Heart right ventricle (tissue), 16 donors: Measurements from ENCODE around the gene DNAJC1. TPM values are rescaled to one million over a fixed set of nuclear protein-coding genes. Genes with fewer than 3 reads are reported as not detected.
A peak's percentile ranks its signal among the peaks of the same experiment; 100 is the strongest.

Experiments used
- ATAC-seq, 8 donors: fragments of 200-7000 bp; cut with Tn5 transposase; one replicate each; pipeline ENCODE4 v1.9.1; 2020; ENCODE audit warnings: mild to moderate bottlenecking in 8 of 8, moderate library complexity in 8 of 8, moderate number of reproducible peaks in 1 of 8
- DNase-seq, 2 donors: peaks; one replicate each; pipeline ENCODE4 v3.0.0-alpha.2; 2020
- H3K27ac ChIP-seq, 10 donors: fragments of 200-600 bp; sonication (generic) in 2 of 10; one replicate each; pipeline versions ENCODE4 v1.5.0 to v1.8.0; 2020 to 2022; ENCODE audit warnings: mild to moderate bottlenecking in 3 of 10
- H3K27me3 ChIP-seq, 7 donors: fragments of 200-600 bp; one replicate each; pipeline ENCODE4 v1.8.0; 2021 to 2022; ENCODE audit warnings: mild to moderate bottlenecking in 2 of 7
- H3K36me3 ChIP-seq, 9 donors: fragments of 200-600 bp; sonication (generic) in 1 of 9; one replicate each; pipeline versions ENCODE4 v1.5.0 to v1.8.0; 2020 to 2022; ENCODE audit warnings: mild to moderate bottlenecking in 2 of 9
- H3K4me1 ChIP-seq, 9 donors: fragments of 200-600 bp; sonication (generic) in 1 of 9; one replicate each; pipeline versions ENCODE4 v1.5.0 to v1.8.0; 2020 to 2022; ENCODE audit warnings: mild to moderate bottlenecking in 4 of 9
- H3K4me3 ChIP-seq, 10 donors: fragments of 200-600 bp; sonication (generic) in 2 of 10; one replicate each; pipeline versions ENCODE4 v1.5.0 to v1.8.0; 2020 to 2022; ENCODE audit warnings: mild to moderate bottlenecking in 7 of 10, moderate library complexity in 2 of 10
- H3K9me3 ChIP-seq, 11 donors: fragments of 200-600 bp in 10 of 11; sonication (generic) in 2 of 11; one replicate each; pipeline versions ENCODE4 v1.5.0 to v1.8.0; 2013 to 2022; ENCODE audit warnings: mild to moderate bottlenecking in 2 of 11, control low read depth in 1 of 11, moderate library complexity in 1 of 11
- WGBS, 2 donors: extraction: QIAGEN DNeasy Blood & Tissue Kit; methylation state at CpG; one replicate each; pipeline ENCODE4 v1.1.7; 2013; ENCODE audit warnings: inconsistent platforms in 1 of 2; 5-methylcytosine and 5-hydroxymethylcytosine counted together
- intact Hi-C, 10 donors: fragments of 100-400 bp; cut with DNase I; formaldehyde crosslinking; loops; one replicate each; pipeline versions ENCODE4 v1.11.1 to v1.14.2; 2022
- polyA plus RNA-seq, 2 donors: library from polyadenylated mRNA; stranded (reverse); fragments of 200-250 nt; gene quantifications; one replicate each; pipeline ENCODE4 v1.2.3, GENCODE V29; 2013
- total RNA-seq, 10 donors: library from RNA; stranded (reverse); fragmentation: NEBNext Ultra II Directional in 3 of 10; extraction: Animal tissue kit (Norgen Biotek cat#: 25700) in 3 of 10; gene quantifications; one replicate each; pipeline versions ENCODE4 v1.2.1 to v1.2.4, GENCODE V29; 2021 to 2023
- TF ChIP-seq, protein P1 (sequence below), 9 donors: fragments of 200-600 bp; sonication (generic) in 2 of 9; IDR thresholded peaks; one replicate each; pipeline versions ENCODE4 v1.5.0 to v1.8.0; 2021 to 2022; ENCODE audit warnings: antibody characterized with exemption in 9 of 9, mild to moderate bottlenecking in 5 of 9, moderate library complexity in 1 of 9
- donor health status: Arrhythmogenic right ventricular cardiomyopathy.
- donor health status: ischemic (EF 13 %, LVEDD 7.1; RV severe dilation, severe dysfunction).
- donor health status: healthy with polysubstance abuse.
- donor health status: DM: no; HTN: yes; CAD: no.
- donor health status: DM: no; HTN: no; CAD: no.
- donor health status: ischemic (EF 25% LVEDD 6.9; RV normal size, moderate dysfunction).
- donor health status: ischemic (EF 25% LVEDD 5.7; RV mildly dilated, moderate dysfunction).
- donor health status: healthy.
- donor health status: DM: yes; HTN: yes; CAD: no.
- donor health status: Ischemic cardiomyopathy.
- donor health status: ischemic (EF 35%, LVEDD 5.7; RV mildly dilated, moderate dysfunction).
- donor health status: nonischemic (EF 11% LVEDD 7.7; RV severe dilation, severe dysfunction).
- donor health status: DM: yes; HTN: yes; CAD: no.
- donor health status: PGD.
- donor health status: ischemic (EF 29% LVEDD 5.4; RV normal size, mild dysfunction).
- donor health status: nonischemic (EF 23%, LVEDD 6.1; RV moderate dilation, normal function).

DNAJC1 gene
- total and polyA plus RNA-seq, 12 donors, result 8.9 to 26.8 (median 11.4) TPM

DNA sequence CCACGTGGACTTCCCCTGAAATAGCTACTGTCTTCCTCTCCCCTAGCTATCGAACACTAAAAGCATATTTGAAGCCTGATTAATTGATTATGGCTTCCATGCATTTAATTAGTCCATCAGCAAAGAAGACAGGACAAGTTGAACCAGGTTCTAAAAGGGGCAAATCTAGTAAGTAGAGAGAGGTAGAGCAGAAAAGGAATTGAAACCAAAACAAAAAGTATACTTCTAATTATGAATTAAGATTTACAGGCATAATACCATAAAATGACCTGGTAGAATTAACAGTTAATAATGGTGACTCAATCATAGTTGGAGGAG is 393 bp upstream of the DNAJC1 start:
- Histone ChIP-seq H3K4me3 (peak overlapping the region in 9 of 10 donors; percentile 53 to 94 (median 80)), H3K36me3 (no peaks in the 10 kb centered on the region), H3K27ac (peak overlapping the region; percentile 72 to 98 (median 94)), H3K4me1 (peaks cover 0 to 28% (median 16%) of the 10 kb centered on the region in 9 donors), H3K9me3 (peaks cover 0 to 10% (median 0%) of the 10 kb centered on the region in 11 donors), H3K27me3 (no peaks in the 10 kb centered on the region)
- DNase-seq, result no peak
- no peak for ATAC-seq
- intact Hi-C loops, result loop anchor here in 8 of 10 donors (5.0 to 10.0 kb wide), 11 partner anchors 221 to 1061 kb away; partner anchors contain the start of genes COMMD3 (in 5 of the 8) and BMI1 (in 1 of the 8)
- TF ChIP-seq, protein P1, sequence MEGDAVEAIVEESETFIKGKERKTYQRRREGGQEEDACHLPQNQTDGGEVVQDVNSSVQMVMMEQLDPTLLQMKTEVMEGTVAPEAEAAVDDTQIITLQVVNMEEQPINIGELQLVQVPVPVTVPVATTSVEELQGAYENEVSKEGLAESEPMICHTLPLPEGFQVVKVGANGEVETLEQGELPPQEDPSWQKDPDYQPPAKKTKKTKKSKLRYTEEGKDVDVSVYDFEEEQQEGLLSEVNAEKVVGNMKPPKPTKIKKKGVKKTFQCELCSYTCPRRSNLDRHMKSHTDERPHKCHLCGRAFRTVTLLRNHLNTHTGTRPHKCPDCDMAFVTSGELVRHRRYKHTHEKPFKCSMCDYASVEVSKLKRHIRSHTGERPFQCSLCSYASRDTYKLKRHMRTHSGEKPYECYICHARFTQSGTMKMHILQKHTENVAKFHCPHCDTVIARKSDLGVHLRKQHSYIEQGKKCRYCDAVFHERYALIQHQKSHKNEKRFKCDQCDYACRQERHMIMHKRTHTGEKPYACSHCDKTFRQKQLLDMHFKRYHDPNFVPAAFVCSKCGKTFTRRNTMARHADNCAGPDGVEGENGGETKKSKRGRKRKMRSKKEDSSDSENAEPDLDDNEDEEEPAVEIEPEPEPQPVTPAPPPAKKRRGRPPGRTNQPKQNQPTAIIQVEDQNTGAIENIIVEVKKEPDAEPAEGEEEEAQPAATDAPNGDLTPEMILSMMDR (IDR thresholded peaks at IDR 0.05), result no peak
- 2 to 11% methylated on average over 2 of the region's 2 CpGs for WGBS, 2 donors

DNA sequence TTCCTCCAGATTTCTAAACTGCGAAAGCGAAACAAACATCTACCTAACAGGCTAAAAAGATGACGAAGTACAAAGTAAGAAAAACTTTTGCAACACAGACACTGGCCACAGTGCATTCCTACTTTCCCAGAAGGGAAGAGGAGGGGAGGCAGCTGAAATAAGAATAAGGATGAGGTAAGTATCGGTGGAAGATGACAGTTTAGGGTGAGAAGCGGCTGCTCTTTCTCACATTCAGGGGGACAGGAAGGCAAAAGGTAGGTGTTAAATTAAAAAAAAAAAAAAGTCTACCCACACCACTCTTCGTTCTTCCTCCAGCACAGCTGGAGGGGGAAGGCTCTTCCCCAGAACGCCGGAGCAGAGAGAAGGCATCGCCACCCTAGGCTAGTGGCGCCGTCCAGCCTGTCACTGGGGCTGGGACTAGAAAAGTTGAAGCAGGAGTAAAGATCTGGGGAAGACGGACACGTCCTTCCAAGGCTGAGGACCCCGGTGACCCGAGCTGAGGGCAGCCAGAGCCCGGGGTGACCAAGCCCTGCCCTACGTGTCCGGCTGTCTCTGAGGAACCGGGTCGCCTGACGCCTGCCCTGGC is 846 bp downstream of the DNAJC1 start:
- H3K9me3 ChIP-seq, result peaks cover 0 to 10% (median 0%) of the 10 kb centered on the region in 11 donors
- ATAC-seq, result peak; percentile 12 to 38 (median 20)
- H3K4me3 ChIP-seq, result peak overlapping the region; percentile 52 to 94 (median 80)
- H3K27me3 ChIP-seq, result no peaks in the 10 kb centered on the region
- H3K27ac ChIP-seq, result peak overlapping the region; percentile 72 to 98 (median 94)
- H3K4me1 ChIP-seq, result peaks cover 0 to 28% (median 16%) of the 10 kb centered on the region in 9 donors
- 0 to 1% methylated on average over 21 of the region's 21 CpGs for WGBS, 2 donors
- TF ChIP-seq, protein P1 (IDR thresholded peaks at IDR 0.05), result no peak
- no peak for DNase-seq
- intact Hi-C loops, result loop anchor here in 8 of 10 donors (5.0 to 10.0 kb wide), 11 partner anchors 222 to 1062 kb away; partner anchors contain the start of genes COMMD3 (in 5 of the 8) and BMI1 (in 1 of the 8)
- H3K36me3 ChIP-seq, result no peaks in the 10 kb centered on the region

DNA sequence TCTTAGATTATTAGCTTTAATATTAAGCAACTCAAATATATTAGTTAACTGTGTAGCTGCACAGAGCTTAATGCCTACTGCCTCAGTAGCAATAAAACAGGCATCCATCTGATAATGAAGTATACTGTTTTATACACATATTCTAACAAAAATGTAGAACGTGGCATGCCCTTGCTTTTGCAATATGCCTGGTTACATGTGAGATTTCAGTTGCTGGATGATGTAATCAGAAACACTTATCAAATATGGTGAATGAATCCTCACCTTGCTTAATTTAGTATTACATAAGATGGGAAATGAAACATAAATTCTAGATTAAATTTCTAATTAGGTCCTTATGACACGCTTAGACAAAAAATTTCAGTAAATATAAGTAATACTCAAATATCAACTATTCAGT is 8.0 kb downstream of the DNAJC1 start:
- H3K4me3 ChIP-seq, result no peak overlapping the region
- intact Hi-C loops, result loop anchor here in 2 of 10 donors (5.0 to 10.0 kb wide), 3 partner anchors 579 to 992 kb away; no protein-coding TSS in a partner anchor
- no peaks in the 10 kb centered on the region for H3K9me3 ChIP-seq
- H3K27ac ChIP-seq, result no peak overlapping the region
- peaks cover 0 to 19% (median 0%) of the 10 kb centered on the region in 9 donors for H3K4me1 ChIP-seq
- TF ChIP-seq, protein P1 (IDR thresholded peaks at IDR 0.05), result no peak
- ATAC-seq (no peak), DNase-seq (no peak)
- no peaks in the 10 kb centered on the region for H3K27me3 ChIP-seq
- H3K36me3 ChIP-seq, result no peaks in the 10 kb centered on the region
- 83 to 84% methylated on average over 2 of the region's 2 CpGs for WGBS, 2 donors

DNA sequence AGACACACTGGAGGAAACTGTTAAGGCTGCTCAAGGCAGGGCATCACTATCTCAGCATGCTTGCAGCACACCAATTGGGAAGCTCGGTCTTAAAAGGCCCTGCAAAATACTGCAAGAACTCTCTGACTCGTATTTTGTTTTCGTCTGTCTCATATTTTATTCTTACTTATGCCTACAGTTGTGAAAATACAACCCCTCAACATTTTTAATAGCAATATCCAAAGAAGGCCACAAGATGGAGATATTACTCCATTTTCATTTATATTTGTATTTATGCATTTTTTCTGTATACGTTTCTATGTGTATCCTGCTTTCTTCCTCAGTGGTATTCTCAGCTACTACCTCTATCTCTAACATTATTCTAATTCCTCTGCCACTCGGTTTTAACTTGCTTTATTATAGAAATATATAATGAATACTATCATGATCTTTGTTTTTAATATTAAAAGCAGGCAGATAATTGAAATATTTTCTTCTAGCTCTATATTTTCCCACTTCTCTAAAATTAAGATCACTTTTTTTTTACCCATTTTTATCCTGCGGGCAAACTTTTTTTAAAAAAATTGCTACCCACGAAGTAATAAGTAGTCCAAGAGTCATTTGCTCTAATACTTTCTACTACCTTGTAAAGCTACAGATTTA is 10.0 kb downstream of the DNAJC1 start:
- no peaks in the 10 kb centered on the region for H3K9me3 ChIP-seq
- TF ChIP-seq, protein P1 (IDR thresholded peaks at IDR 0.05), result peak; percentile 26 to 69 (median 56)
- no peak for ATAC-seq
- no peak overlapping the region for H3K4me3 ChIP-seq
- H3K4me1 ChIP-seq, result peaks cover 0 to 27% (median 6%) of the 10 kb centered on the region in 9 donors
- 71 to 81% methylated on average over 7 of the region's 7 CpGs for WGBS, 2 donors
- no peak overlapping the region for H3K27ac ChIP-seq
- no peaks in the 10 kb centered on the region for H3K27me3 ChIP-seq
- intact Hi-C loops, result loop anchor here in 5 of 10 donors (1.0 to 10.0 kb wide), 6 partner anchors 581 to 1074 kb away; no protein-coding TSS in a partner anchor
- H3K36me3 ChIP-seq, result no peaks in the 10 kb centered on the region
- no peak for DNase-seq
